ENCODE measurements around the gene MOV10L1. TPM values are rescaled to one million over a fixed set of nuclear protein-coding genes. Genes with fewer than 3 reads are reported as not detected.

Gene MOV10L1
- total and polyA plus RNA-seq, 11 donors: 0.06 to 0.63 (median 0.13) TPM; not detected in 6

DNA sequence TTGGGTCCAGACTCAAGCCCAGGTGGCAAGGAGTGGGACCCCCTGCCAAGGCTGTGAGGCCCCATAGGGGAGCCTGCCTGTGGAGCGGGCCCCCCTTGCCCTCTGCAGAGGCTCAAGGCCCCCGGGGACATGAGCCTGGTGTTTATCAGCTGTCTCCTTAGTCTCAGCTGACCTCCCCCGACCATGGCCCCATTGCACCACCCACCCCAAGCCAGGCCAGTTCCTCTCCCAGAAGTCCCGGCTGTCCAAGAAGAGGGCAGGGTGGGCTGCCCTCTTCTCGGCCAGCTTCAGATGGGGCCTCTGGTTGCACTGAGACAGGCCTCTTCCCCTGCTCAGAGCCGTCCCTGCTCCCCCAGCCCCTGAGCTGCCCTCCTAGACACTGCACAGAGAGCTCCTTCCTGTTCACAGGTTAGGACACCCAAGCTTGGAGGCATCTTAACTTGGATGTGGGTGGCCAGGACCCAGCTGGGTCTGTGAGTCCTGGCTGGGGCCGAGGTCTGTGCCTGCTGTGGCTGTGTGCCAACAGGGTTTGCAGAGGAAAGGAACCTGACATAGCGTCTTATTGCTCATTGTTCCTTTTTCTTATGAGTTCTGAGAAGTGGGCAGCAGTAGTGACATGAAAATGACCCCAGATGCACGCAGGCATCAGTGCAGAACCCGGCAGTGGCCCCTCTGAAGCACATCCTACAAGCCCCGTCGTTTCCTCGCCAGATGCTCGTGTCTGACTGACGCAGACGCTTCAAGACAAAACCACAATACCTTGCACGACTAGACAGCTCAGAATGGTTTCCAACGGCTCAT lies 101.3 kb downstream of the MOV10L1 start:
- no peaks in the 10 kb centered on the region for H3K9me3 ChIP-seq
- intact Hi-C loops (cut with DNase I): no loop called here
- no peaks in the 10 kb centered on the region for H3K27me3 ChIP-seq
- WGBS, 4 donors: 52 to 66% (median 61%) methylated on average over 17 to 18 of the region's 18 CpGs
- H3K4me3 ChIP-seq: peak overlapping the region; percentile 10 to 61 (median 50)
- peaks cover 8 to 70% (median 42%) of the 10 kb centered on the region in 12 donors for H3K4me1 ChIP-seq
- ATAC-seq (peak in 2 of 4 donors; percentile 6 to 17), DNase-seq (peak in 3 of 5 donors; percentile 59 to 69 (median 62))
- peak overlapping the region; percentile 51 to 94 (median 77) for H3K27ac ChIP-seq
- H3K36me3 ChIP-seq: peaks cover 0 to 32% (median 14%) of the 10 kb centered on the region in 9 donors
- TF ChIP-seq, protein P1, sequence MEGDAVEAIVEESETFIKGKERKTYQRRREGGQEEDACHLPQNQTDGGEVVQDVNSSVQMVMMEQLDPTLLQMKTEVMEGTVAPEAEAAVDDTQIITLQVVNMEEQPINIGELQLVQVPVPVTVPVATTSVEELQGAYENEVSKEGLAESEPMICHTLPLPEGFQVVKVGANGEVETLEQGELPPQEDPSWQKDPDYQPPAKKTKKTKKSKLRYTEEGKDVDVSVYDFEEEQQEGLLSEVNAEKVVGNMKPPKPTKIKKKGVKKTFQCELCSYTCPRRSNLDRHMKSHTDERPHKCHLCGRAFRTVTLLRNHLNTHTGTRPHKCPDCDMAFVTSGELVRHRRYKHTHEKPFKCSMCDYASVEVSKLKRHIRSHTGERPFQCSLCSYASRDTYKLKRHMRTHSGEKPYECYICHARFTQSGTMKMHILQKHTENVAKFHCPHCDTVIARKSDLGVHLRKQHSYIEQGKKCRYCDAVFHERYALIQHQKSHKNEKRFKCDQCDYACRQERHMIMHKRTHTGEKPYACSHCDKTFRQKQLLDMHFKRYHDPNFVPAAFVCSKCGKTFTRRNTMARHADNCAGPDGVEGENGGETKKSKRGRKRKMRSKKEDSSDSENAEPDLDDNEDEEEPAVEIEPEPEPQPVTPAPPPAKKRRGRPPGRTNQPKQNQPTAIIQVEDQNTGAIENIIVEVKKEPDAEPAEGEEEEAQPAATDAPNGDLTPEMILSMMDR (IDR thresholded peaks at IDR 0.05): no peak
- TF ChIP-seq POLR2A (IDR thresholded peaks at IDR 0.05): no peak

DNA sequence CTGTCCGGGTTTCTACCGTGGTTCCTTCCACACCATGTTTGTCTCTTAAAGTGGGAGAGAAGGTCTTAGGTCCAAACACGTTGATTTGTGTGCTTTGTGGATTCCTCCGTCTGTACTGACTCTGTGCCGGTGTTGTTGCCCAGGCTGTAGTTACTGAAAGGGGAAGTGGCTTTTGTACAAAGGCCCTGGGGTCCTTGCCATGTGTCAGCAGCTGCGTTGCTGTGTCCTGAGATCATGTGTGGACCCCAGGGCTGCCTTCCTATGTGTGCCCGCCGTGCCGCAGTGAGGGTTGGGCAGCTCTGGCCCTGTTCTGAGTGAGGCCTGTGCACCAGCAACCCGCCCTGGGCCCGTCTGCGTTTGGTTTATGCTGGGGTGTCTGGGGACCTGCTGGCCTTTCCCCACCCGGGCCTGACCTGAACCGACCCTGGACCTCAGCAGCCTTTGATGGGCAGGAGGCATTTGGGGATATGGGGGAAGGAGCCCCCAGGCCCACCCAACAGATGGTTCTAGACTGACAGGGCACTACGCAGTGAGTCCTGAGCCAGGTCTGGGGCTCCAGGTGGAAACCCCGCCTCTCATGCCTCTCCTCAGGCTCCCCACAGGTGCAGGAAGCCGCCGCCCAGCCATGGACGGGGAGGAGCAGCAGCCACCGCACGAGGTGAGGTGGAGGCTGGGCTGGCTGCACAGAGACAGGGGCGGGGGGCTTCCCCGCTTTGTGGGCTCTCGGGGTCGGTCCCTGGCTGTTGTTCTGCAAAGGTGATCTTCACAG lies 102.8 kb downstream of the MOV10L1 start:
- 77 to 88% (median 85%) methylated on average over 17 to 25 of the region's 25 CpGs for WGBS, 4 donors
- no peak for ATAC-seq
- DNase-seq: peak in 1 of 5 donors; percentile 34
- intact Hi-C loops (cut with DNase I): no loop called here
- Histone ChIP-seq H3K27me3 (no peaks in the 10 kb centered on the region), H3K27ac (peak overlapping the region in 4 of 12 donors; percentile 11 to 94 (median 28)), H3K9me3 (no peaks in the 10 kb centered on the region), H3K4me3 (peak overlapping the region in 1 of 12 donors; percentile 61), H3K36me3 (peaks cover 0 to 47% (median 16%) of the 10 kb centered on the region in 9 donors), H3K4me1 (peaks cover 5 to 56% (median 31%) of the 10 kb centered on the region in 12 donors)
- TF ChIP-seq POLR2A (IDR thresholded peaks at IDR 0.05): no peak
- TF ChIP-seq, protein P1 (IDR thresholded peaks at IDR 0.05): no peak

DNA sequence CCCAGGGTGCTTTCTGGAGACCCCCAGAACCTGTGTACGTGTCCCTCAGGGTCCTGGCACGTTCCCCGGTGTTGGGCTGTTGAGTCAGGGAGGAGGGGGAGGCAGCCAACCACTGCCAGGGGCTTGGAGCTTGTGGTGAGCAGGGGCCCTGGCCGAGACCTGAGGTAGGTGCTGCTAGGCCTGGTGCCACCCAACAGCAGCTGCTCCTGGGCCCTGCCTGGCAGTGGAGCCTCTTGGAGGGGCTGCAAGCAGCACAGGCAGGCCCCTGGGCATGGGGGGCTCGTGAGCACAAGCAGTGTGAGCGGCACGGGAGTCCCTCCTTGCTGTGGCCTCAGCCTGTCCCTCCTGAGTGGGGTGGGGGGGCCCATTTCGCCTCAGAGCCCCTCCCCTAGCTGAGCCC lies 103.8 kb downstream of the MOV10L1 start:
- DNase-seq: no peak
- TF ChIP-seq, protein P1 (IDR thresholded peaks at IDR 0.05): no peak
- no peak for TF ChIP-seq POLR2A (IDR thresholded peaks at IDR 0.05)
- Histone ChIP-seq H3K4me3 (no peak overlapping the region), H3K27ac (no peak overlapping the region), H3K9me3 (no peaks in the 10 kb centered on the region), H3K36me3 (peaks cover 0 to 57% (median 19%) of the 10 kb centered on the region in 9 donors), H3K27me3 (no peaks in the 10 kb centered on the region), H3K4me1 (peaks cover 5 to 46% (median 30%) of the 10 kb centered on the region in 12 donors)
- intact Hi-C loops (cut with DNase I): no loop called here
- 82 to 90% (median 84%) methylated on average over 3 to 8 of the region's 8 CpGs; no CpG with 5 or more reads in 1 of the 4 donors for WGBS, 4 donors
- no peak for ATAC-seq

Measured in heart left ventricle (tissue), 16 donors.